Liver (tissue), 9 donors: ENCODE results near the gene SPOCK2. TPM values are rescaled to one million over a fixed set of nuclear protein-coding genes. Genes with fewer than 3 reads are reported as not detected.

Source experiments
- DNase-seq: peaks from one replicate; pipeline ENCODE4 v3.0.0-alpha.2; 2017; ENCODE audit warnings: low spot score
- H3K27ac ChIP-seq, 2 donors: one replicate each; pipeline ENCODE4 v1.7.0; 2013; ENCODE audit warnings: inconsistent platforms in 2 of 2, low read length in 2 of 2, control low read depth in 1 of 2, low read depth in 1 of 2, mild to moderate bottlenecking in 1 of 2
- H3K27me3 ChIP-seq, 4 donors: one replicate each; pipeline versions ENCODE4 v1.6.1 to v1.7.0; 2013; ENCODE audit warnings: low read length in 3 of 4, inconsistent platforms in 1 of 4, mild to moderate bottlenecking in 1 of 4, moderate library complexity in 1 of 4; ENCODE audit not compliant: control insufficient read depth in 4 of 4, insufficient read depth in 4 of 4
- H3K36me3 ChIP-seq, 4 donors: one replicate each; pipeline versions ENCODE4 v1.6.1 to v1.7.0; 2013; ENCODE audit warnings: low read length in 3 of 4, mild to moderate bottlenecking in 3 of 4, low read depth in 1 of 4, moderate library complexity in 1 of 4; ENCODE audit not compliant: control insufficient read depth in 4 of 4, insufficient read depth in 3 of 4
- H3K4me1 ChIP-seq, 4 donors: one replicate each; pipeline versions ENCODE4 v1.6.1 to v1.7.0; 2013; ENCODE audit warnings: low read length in 3 of 4, mild to moderate bottlenecking in 3 of 4, moderate library complexity in 1 of 4; ENCODE audit not compliant: control insufficient read depth in 4 of 4, insufficient read depth in 4 of 4
- H3K4me3 ChIP-seq, 3 donors: one replicate each; pipeline versions ENCODE4 v1.6.1 to v1.7.0; 2013; ENCODE audit warnings: low read length in 3 of 3, control low read depth in 1 of 3, low read depth in 1 of 3, mild to moderate bottlenecking in 1 of 3
- H3K9ac ChIP-seq, 2 donors: one replicate each; pipeline ENCODE4 v1.7.0; 2013; ENCODE audit warnings: low read length in 2 of 2, mild to moderate bottlenecking in 2 of 2, moderate library complexity in 2 of 2, control low read depth in 1 of 2, low read depth in 1 of 2
- H3K9me3 ChIP-seq, 4 donors: one replicate each; pipeline versions ENCODE4 v1.6.1 to v1.7.0; 2013; ENCODE audit warnings: low read length in 3 of 4; ENCODE audit not compliant: control insufficient read depth in 4 of 4
- ATF3 ChIP-seq: IDR thresholded peaks from 2 replicates; pipeline ENCODE4 v1.6.1; 2016; ENCODE audit warnings: antibody characterized with exemption
- CTCF ChIP-seq: fragments of 150-350 bp; IDR thresholded peaks from 2 replicates; pipeline ENCODE4 v1.5.1; 2017; ENCODE audit warnings: improper control_type of control experiment, low read depth, low read length; ENCODE audit not compliant: missing input control
- FOXA1 ChIP-seq: IDR thresholded peaks from 2 replicates; pipeline ENCODE4 v1.6.1; 2016; ENCODE audit warnings: antibody characterized with exemption
- FOXA2 ChIP-seq: IDR thresholded peaks from 2 replicates; pipeline ENCODE4 v1.6.1; 2016; ENCODE audit warnings: antibody characterized with exemption
- GABPA ChIP-seq, 2 donors: IDR thresholded peaks in 1 of 2; conservative IDR thresholded peaks in 1 of 2; 2 replicates each; pipeline ENCODE4 v1.6.1; 2016; ENCODE audit warnings: antibody characterized with exemption in 2 of 2, mild to moderate bottlenecking in 1 of 2, moderate library complexity in 1 of 2
- HNF4G ChIP-seq: IDR thresholded peaks from 2 replicates; pipeline ENCODE4 v1.6.1; 2016; ENCODE audit warnings: antibody characterized with exemption
- MAX ChIP-seq: IDR thresholded peaks from 2 replicates; pipeline ENCODE4 v1.6.1; 2016; ENCODE audit warnings: antibody characterized with exemption
- NR2F2 ChIP-seq: IDR thresholded peaks from 2 replicates; pipeline ENCODE4 v1.6.1; 2016; ENCODE audit warnings: antibody characterized with exemption
- REST ChIP-seq: IDR thresholded peaks from 2 replicates; pipeline ENCODE4 v1.6.1; 2016; ENCODE audit warnings: antibody characterized with exemption, mild to moderate bottlenecking
- SP1 ChIP-seq: IDR thresholded peaks from 2 replicates; pipeline ENCODE4 v1.6.1; 2018; ENCODE audit warnings: antibody characterized with exemption, mild to moderate bottlenecking
- YY1 ChIP-seq: IDR thresholded peaks from 2 replicates; pipeline ENCODE4 v1.6.1; 2016; ENCODE audit warnings: antibody characterized with exemption, mild to moderate bottlenecking
- ZBTB33 ChIP-seq: IDR thresholded peaks from 2 replicates; pipeline ENCODE4 v1.6.1; 2016; ENCODE audit warnings: antibody characterized with exemption
- WGBS: extraction: QIAGEN DNeasy Blood & Tissue Kit; methylation state at CpG from one replicate; pipeline ENCODE4 v1.1.7; 2013; 5-methylcytosine and 5-hydroxymethylcytosine counted together
- polyA plus RNA-seq, 2 donors: library from polyadenylated mRNA; stranded (reverse) in 1 of 2; unstranded in 1 of 2; fragments of 200-250 nt in 1 of 2; fragments of >200 nt in 1 of 2; fragmentation: Nextera tagmentation in 1 of 2; extraction: Ambion mirVana in 1 of 2; gene quantifications; one replicate each; pipeline versions ENCODE4 v1.2.1 to v1.2.3, GENCODE V29; 2013 to 2015
- total RNA-seq, 2 donors: library from RNA; depleted of rRNA; stranded (reverse); fragments of >200 nt; gene quantifications; one replicate each; pipeline ENCODE4 v1.2.3, GENCODE V29; 2014
- donor health status: healthy.
- donor health status: healthy.
- donor health status: healthy.
- donor health status: healthy.
- donor health status: healthy.

SPOCK2 gene
- total and polyA plus RNA-seq, 4 donors = 0.36 to 1.7 (median 0.64) TPM

GRCh38 chr10:72037811-72038210 is 50.5 kb downstream of the SPOCK2 start:
- H3K36me3 ChIP-seq = no peaks in the 10 kb centered on the region
- no peak for TF ChIP-seq YY1
- TF ChIP-seq GABPA (IDR thresholded peaks at IDR 0.05 in 1 of 2, conservative IDR thresholded peaks at IDR 0.05 in 1 of 2) = no peak
- no peak for TF ChIP-seq ZBTB33
- no peak for TF ChIP-seq NR2F2
- no peak for TF ChIP-seq MAX
- TF ChIP-seq REST = no peak
- TF ChIP-seq HNF4G = no peak
- no peak for TF ChIP-seq CTCF
- TF ChIP-seq FOXA1 = no peak
- TF ChIP-seq ATF3 = no peak
- no peak for TF ChIP-seq FOXA2
- no peaks in the 10 kb centered on the region for H3K27me3 ChIP-seq
- DNase-seq = no peak
- no peaks in the 10 kb centered on the region for H3K4me1 ChIP-seq
- no peaks in the 10 kb centered on the region for H3K9me3 ChIP-seq
- no peak overlapping the region for H3K27ac ChIP-seq
- H3K9ac ChIP-seq = no peak overlapping the region
- H3K4me3 ChIP-seq = no peak overlapping the region
- whole genome bisulfite sequencing = 81% methylated on average over 3 of the region's 3 CpGs

- Histone ChIP-seq H3K4me3 (no peak overlapping the region), H3K4me1 (no peaks in the 10 kb centered on the region), H3K27ac (no peak overlapping the region), H3K9me3 (no peaks in the 10 kb centered on the region), H3K27me3 (no peaks in the 10 kb centered on the region), H3K36me3 (no peaks in the 10 kb centered on the region), H3K9ac (no peak overlapping the region)
- TF ChIP-seq YY1 = no peak
- no peak for TF ChIP-seq NR2F2
- no peak for TF ChIP-seq GABPA (IDR thresholded peaks at IDR 0.05 in 1 of 2, conservative IDR thresholded peaks at IDR 0.05 in 1 of 2)
- TF ChIP-seq MAX = no peak
- TF ChIP-seq SP1 = no peak
- TF ChIP-seq FOXA2 = no peak
- WGBS = 95% methylated on average over 8 of the region's 8 CpGs
- no peak for DNase-seq
These were observed 51.1 kb downstream of the SPOCK2 start for GRCh38 chr10:72037266-72037665.
